ENCODE results near the gene MYO1F. TPM values are rescaled to one million over a fixed set of nuclear protein-coding genes. Genes with fewer than 3 reads are reported as not detected.
"Not testable (repeated sequence)": the region's sequence is repeated elsewhere in the genome, so short reads cannot be mapped to it uniquely, and the experiment has no call there.

MYO1F gene
- 10 to 100 TPM in 2 of 4 donors, 1 to 10 TPM in 2; 4.3 to 13.3 (median 8.7) TPM for polyA plus RNA-seq (ENCODE audit: insufficient read length in 4 of 4)

DNA sequence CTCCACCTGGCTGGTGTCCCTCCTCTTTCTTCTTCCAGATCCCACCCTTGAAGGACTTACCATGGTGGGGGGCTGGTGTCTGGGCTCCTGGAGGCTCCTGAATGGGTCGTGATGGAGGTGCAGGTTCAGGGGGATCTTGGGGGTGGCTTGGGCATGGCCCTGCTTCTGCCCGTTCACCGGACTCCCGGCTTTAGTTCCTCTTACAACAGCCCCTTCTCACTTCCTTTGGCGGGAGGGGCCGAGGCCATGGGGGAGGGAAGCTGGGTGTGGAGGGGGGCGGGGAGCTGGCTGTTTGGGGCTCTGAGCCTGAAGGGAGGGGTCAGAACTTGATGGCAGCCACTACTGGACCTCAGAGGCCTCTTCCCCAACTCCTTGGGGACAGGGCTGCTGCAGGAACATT is at the start of gene MYO1F:
Gene MYO1F, minus strand, starts transcription at position 196 of the 400 bp plus-strand sequence. Its CDS starts 133 bp downstream, at position 63.
- DNase-seq (ENCODE audit: low read depth in 4 of 4, low spot score in 2 of 4): no peak

GRCh38 chr19:8626842-8627241 is 49.6 kb upstream of the MYO1F start:
- DNase-seq (ENCODE audit: low read depth in 4 of 4, low spot score in 2 of 4): no peak

DNA sequence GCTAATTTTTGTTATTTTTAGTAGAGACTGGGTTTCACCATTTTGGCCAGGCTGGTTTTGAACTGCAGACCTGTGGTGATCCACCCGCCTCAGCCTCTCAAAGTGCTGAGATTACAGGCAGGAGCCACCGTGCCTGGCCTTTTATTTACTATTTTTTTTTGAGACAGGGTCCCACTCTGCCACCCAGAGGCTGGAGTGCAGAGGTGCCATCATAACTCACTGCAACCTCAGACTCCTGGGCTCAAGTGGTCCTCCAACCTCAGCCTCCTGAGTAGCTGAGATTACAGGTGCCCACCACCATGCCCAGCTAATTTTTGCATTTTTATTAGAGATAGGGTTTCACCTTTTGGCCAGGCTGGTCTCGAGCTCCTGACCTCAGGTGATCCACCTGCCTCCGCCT is 45.6 kb upstream of the MYO1F start:
- DNase-seq (ENCODE audit: low read depth in 4 of 4, low spot score in 2 of 4): not testable (repeated sequence)

- DNase-seq (ENCODE audit: low read depth in 4 of 4, low spot score in 2 of 4): no peak
Measured at GRCh38 chr19:8618751-8619150, 41.5 kb upstream of the MYO1F start.

- DNase-seq (ENCODE audit: low read depth in 4 of 4, low spot score in 2 of 4): no peak
Measured at GRCh38 chr19:8617984-8618383, 40.7 kb upstream of the MYO1F start.

GRCh38 chr19:8617325-8617724 is 40.1 kb upstream of the MYO1F start:
- DNase-seq (ENCODE audit: low read depth in 4 of 4, low spot score in 2 of 4): not testable (repeated sequence)

DNA sequence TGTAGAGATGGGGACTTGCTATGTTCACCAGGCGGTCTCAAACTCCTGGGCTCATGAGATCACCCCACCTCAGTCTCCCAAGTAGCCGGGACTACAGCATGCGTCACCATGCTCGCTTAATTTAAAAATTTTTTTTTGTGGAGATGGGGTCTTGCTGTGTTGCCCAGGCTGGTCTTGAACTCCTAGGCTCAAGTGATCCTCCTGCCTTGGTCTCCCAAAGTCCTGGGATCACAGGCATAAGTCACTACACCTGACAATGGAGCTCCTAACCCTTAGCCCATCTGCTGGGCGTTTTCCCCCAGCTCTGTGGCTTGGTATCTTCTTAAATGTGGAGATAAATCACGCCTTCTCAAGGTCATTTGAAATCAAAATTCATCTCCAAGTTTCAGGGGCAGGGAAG is 39.6 kb upstream of the MYO1F start:
- no peak for DNase-seq (ENCODE audit: low read depth in 4 of 4, low spot score in 2 of 4)

- DNase-seq (ENCODE audit: low read depth in 4 of 4, low spot score in 2 of 4): peak in 1 of 4 donors; percentile 44
Measured at GRCh38 chr19:8615813-8616596, 38.8 kb upstream of the MYO1F start.

DNA sequence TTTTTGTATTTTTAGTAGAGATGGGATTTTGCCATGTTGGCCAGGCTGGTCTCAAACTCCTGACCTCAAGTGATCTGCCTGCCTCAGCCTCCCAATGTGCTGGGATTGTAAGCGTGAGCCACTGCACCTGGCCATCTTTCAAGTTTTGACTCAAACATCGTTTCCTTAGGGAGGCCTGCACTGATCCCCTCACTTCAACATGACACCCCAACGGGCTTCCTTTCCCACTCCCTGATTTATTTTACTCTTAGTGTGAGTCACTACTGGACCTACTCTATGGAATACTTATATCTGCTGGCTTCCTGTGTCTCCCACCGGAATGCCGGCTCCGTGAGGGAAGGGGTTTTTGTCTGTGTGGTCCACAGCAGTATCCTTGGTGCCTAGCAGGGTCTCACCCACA is 37.8 kb upstream of the MYO1F start:
- no peak for DNase-seq (ENCODE audit: low read depth in 4 of 4, low spot score in 2 of 4)

DNA sequence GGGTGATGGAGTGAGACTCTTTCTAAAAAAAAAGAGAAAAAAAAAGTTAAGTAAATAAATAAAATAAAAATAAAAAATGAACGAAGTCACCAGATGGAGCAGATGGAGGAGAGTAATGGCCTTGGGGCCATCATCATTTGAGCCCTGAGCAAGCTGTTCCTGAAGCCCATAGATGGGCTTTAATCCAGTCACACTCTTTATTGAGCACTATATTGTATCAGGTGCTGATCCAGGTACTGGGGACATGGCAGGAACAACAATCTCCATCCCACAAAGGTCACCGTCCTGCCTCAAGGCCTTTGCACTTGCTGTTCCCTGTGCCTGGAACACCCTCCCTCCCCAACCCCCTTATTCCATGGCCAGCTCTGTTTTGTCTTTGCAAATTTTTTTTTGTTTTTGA is 37.2 kb upstream of the MYO1F start:
- no peak for DNase-seq (ENCODE audit: low read depth in 4 of 4, low spot score in 2 of 4)

GRCh38 chr19:8612807-8613171 is 35.5 kb upstream of the MYO1F start:
- no peak for DNase-seq (ENCODE audit: low read depth in 4 of 4, low spot score in 2 of 4)

GRCh38 chr19:8611877-8612806 is 34.9 kb upstream of the MYO1F start:
- DNase-seq (ENCODE audit: low read depth in 4 of 4, low spot score in 2 of 4): no peak

- DNase-seq (ENCODE audit: low read depth in 4 of 4, low spot score in 2 of 4): no peak
Measured at GRCh38 chr19:8611391-8611876, 34.2 kb upstream of the MYO1F start.

DNA sequence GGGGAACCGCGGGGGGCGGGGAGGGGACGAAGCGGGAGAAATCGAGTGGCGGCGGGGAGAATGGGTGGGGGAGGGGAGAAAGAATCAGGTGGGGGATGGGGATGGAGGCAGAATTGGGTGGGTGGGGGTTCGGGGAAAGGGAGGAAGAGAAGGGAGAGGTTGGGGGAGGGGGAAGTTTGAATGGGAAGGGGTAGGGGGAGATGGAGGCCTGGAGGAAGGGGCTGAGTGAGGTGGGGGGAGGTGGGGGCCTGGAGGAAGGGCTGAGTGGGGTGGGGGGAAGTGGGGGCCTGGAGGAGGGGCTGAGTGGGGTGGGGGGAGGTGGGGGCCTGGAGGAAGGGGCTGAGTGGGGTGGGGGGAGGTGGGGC is 33.7 kb upstream of the MYO1F start:
- no peak for DNase-seq (ENCODE audit: low read depth in 4 of 4, low spot score in 2 of 4)

DNA sequence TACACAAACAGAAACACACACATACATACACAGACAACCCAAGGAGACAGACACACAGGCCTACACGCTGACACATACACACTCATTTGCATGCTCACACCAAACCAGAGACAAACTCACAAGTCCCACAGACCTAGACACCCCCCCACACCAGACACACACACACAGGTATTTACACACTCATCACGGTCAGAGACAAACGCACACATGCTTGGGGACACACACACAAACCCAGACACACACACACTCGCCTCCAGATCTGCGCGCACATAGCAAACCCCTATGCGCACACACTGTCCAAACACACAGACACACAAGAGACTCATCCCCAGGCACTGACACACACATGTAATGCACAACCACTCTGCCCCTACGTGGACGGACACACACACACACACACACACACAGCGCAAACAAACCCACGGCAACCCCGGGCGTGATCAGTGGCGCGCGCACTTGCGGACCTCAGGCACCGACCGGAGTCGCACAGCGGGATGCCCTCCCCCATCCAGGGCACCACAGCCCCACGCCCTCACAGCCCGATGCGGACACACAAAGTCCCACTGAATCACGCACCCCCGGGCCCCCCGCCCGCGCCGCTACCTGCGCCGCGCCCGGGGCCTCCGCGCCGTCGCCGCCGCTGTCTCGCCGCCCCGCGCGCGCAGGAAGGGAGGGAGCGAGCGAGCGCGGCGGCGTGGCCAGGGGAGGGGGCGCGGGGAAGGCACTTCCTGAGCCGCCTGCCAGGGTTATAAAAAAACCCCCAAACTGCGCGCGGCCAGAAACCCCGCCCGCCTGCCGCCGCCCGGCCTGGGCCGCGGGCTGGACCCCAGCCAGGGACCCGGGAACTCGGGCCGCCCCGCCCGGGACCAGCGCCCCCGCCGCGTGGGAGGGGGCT is 33.0 kb upstream of the MYO1F start, which contains the start of gene ADAMTS10:
Gene ADAMTS10, minus strand, starts transcription at position 675 of the 895 bp plus-strand sequence. CDS start 5,005 bp downstream, outside the sequence.
- peak in 2 of 4 donors; percentile 60 to 70 for DNase-seq (ENCODE audit: low read depth in 4 of 4, low spot score in 2 of 4)

DNA sequence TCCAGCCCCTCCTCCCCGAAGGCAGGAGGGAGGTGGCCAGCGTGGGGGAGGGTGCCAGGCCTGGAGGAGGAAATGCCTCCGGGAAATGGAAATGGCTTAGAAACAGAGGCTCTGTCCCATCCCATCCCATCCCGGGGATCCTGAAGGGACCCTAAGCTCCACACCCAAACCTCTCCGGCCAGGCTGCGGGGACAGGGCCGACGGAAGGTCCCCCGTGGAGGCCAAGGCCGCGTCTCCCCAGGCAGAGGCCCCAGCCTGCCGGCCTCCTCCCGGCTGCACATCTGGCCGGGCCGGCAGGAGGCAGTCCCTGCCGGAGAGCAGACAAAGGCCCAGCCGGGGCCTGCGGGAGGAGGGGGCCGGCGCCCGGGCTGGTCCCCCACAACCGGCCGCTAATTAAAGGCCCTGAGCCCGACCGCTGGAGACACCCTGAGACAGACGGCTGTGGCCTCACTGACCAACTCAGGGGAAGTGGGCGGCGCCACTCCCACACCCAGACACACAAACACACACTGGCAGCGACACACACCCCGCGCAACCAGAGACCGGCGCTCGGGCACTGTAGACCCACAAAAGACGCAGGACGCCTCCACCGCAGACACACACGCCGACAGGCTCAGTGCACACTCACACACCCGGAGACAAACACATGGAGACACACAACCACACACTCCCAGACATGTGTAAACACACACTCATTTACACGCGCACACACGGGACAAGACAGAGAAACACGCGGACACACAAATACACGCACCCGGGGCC is 32.2 kb upstream of the MYO1F start:
- peak in 2 of 4 donors; percentile 48 to 63 for DNase-seq (ENCODE audit: low read depth in 4 of 4, low spot score in 2 of 4)

DNA sequence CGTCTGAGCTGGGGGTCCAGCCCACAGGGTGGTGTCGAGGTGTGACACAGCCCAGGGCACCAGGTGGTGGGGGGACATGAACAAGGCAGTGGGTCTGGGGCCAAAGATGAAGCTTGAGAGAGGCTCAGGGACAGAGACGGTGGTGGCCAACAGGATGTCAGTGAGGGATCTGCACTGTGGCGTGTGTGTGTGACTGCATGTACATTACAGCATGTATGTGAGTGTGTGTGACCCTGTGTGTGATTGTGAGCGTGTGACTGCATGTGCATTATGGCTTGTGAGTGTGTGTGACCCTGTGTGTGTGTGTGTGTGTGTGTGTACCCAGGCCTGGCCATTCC is 31.7 kb upstream of the MYO1F start:
- DNase-seq (ENCODE audit: low read depth in 4 of 4, low spot score in 2 of 4): no peak

- no peak for DNase-seq (ENCODE audit: low read depth in 4 of 4, low spot score in 2 of 4)
Measured at GRCh38 chr19:8607386-8607785, 30.1 kb upstream of the MYO1F start.

- DNase-seq (ENCODE audit: low read depth in 4 of 4, low spot score in 2 of 4): no peak
Measured at GRCh38 chr19:8605514-8605913, 28.3 kb upstream of the MYO1F start.

DNA sequence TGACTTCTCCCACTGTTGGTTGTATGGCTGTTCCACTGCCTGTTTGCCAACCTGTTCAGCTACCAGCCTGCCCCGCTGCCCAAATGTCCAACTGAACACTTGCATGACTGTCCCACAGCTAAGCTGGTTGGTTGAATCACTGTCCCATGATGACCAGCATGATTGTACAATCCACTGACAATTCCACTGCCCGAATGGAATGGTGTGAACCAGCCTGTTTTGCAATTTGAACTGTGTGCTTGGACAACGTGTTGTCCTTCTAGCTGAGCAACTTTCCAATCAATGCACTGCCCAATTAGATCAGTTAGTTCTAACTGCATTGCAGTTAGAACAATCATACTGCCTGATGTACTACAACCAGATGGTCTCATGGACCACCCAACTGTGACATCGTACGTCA is 24.6 kb upstream of the MYO1F start:
- DNase-seq (ENCODE audit: low read depth in 4 of 4, low spot score in 2 of 4): no peak
